HepG2 (cell line): Measurements from ENCODE around the gene THRA. TPM values are rescaled to one million over a fixed set of nuclear protein-coding genes. Genes with fewer than 3 reads are reported as not detected.

ENCODE experiments used
- BCLAF1 ChIP-seq: fragments of 450-650 bp; IDR thresholded peaks from 2 replicates; pipeline ENCODE4 v1.6.1; 2017; ENCODE audit warnings: mild to moderate bottlenecking
- CTCF ChIP-seq: sonication (generic); formaldehyde crosslinking; IDR thresholded peaks from 2 replicates; pipeline ENCODE4 v1.5.0; 2020; ENCODE audit warnings: mild to moderate bottlenecking, missing genetic modification reagents, moderate library complexity
- JUND ChIP-seq: sonication (generic); formaldehyde crosslinking; IDR thresholded peaks from 2 replicates; pipeline ENCODE4 v1.8.0; 2022; ENCODE audit warnings: mild to moderate bottlenecking, missing genetic modification reagents
- KDM5A ChIP-seq: fragments of 200-600 bp; sonication (generic); IDR thresholded peaks from 2 replicates; pipeline ENCODE4 v1.7.0; 2018; ENCODE audit warnings: antibody characterized with exemption, mild to moderate bottlenecking, low read length, borderline replicate concordance
- KDM5B ChIP-seq: sonication (generic); formaldehyde crosslinking; IDR thresholded peaks from 2 replicates; pipeline ENCODE4 v1.4.0; 2020; ENCODE audit warnings: missing genetic modification reagents, mild to moderate bottlenecking, borderline replicate concordance
- PAX8 ChIP-seq: sonication (generic); formaldehyde crosslinking; IDR thresholded peaks from 2 replicates; pipeline ENCODE4 v1.8.0; 2022; ENCODE audit warnings: mild to moderate bottlenecking, missing genetic modification reagents, borderline replicate concordance
- SNAI1 ChIP-seq: sonication (generic); formaldehyde crosslinking; IDR thresholded peaks from 2 replicates; pipeline ENCODE4 v1.5.0; 2020; ENCODE audit warnings: mild to moderate bottlenecking, missing genetic modification reagents, borderline replicate concordance
- TFDP2 ChIP-seq: sonication (generic); formaldehyde crosslinking; IDR thresholded peaks from 2 replicates; pipeline ENCODE4 v1.4.0; 2020; ENCODE audit warnings: missing genetic modification reagents
- ZBTB20 ChIP-seq: sonication (generic); formaldehyde crosslinking; IDR thresholded peaks from 2 replicates; pipeline ENCODE4 v1.8.1; 2023; ENCODE audit warnings: missing genetic modification reagents, low read depth, mild to moderate bottlenecking, borderline replicate concordance
- ZFP90 ChIP-seq: sonication (generic); formaldehyde crosslinking; IDR thresholded peaks from 2 replicates; pipeline ENCODE4 v1.8.0; 2022; ENCODE audit warnings: missing genetic modification reagents, mild to moderate bottlenecking, inconsistent platforms, borderline replicate concordance
- ZNF3 ChIP-seq: IDR thresholded peaks from 2 replicates; pipeline ENCODE4 v1.7.0; 2017; ENCODE audit warnings: inconsistent platforms
- ZNF343 ChIP-seq: sonication (generic); formaldehyde crosslinking; IDR thresholded peaks from 2 replicates; pipeline ENCODE4 v1.4.0; 2020; ENCODE audit warnings: mild to moderate bottlenecking, missing genetic modification reagents
- ZNF543 ChIP-seq: sonication (generic); formaldehyde crosslinking; IDR thresholded peaks from 2 replicates; pipeline ENCODE4 v1.4.0; 2020; ENCODE audit warnings: mild to moderate bottlenecking, missing genetic modification reagents
- ZNF598 ChIP-seq: sonication (generic); formaldehyde crosslinking; IDR thresholded peaks from 2 replicates; pipeline ENCODE4 v1.5.1; 2020; ENCODE audit warnings: mild to moderate bottlenecking, missing genetic modification reagents, borderline replicate concordance
- ZNF674 ChIP-seq: sonication (generic); formaldehyde crosslinking; IDR thresholded peaks from 2 replicates; pipeline ENCODE4 v1.5.0; 2020; ENCODE audit warnings: low read depth, mild to moderate bottlenecking, missing genetic modification reagents
- ZNF773 ChIP-seq: sonication (generic); formaldehyde crosslinking; IDR thresholded peaks from 2 replicates; pipeline ENCODE4 v1.4.0; 2020; ENCODE audit warnings: missing genetic modification reagents, borderline replicate concordance
- polyA plus RNA-seq, 8 experiments: library from polyadenylated mRNA; depleted of rRNA in 3 of 8; stranded (reverse) in 7 of 8; unstranded in 1 of 8; fragments of >200 nt; fragmentation: Illumina TruSeq in 4 of 8; extraction: Trizol in 4 of 8; gene quantifications; 2 replicates each; pipeline versions ENCODE4 v1.2.1 to v1.2.3, GENCODE V29; 2011 to 2016; ENCODE audit warnings: low read depth in 4 of 8, missing spikeins in 1 of 8, mixed read lengths in 1 of 8; ENCODE audit not compliant: insufficient read depth in 1 of 8
- total RNA-seq, 5 experiments: library from RNA; depleted of rRNA; stranded (reverse); fragments of >200 nt; fragmentation: Illumina TruSeq; extraction: Trizol; gene quantifications; 2 replicates each; pipeline ENCODE4 v1.2.3, GENCODE V29; 2016; ENCODE audit warnings: low read depth in 1 of 5
- TF ChIP-seq, protein P1 (sequence below): sonication (generic); formaldehyde crosslinking; conservative IDR thresholded peaks from 2 replicates; pipeline ENCODE4 v1.4.0; 2020; ENCODE audit warnings: missing genetic modification reagents
- TF ChIP-seq, protein P2 (sequence below): sonication (generic); formaldehyde crosslinking; IDR thresholded peaks from 2 replicates; pipeline ENCODE4 v1.8.1; 2023; ENCODE audit warnings: mild to moderate bottlenecking, inconsistent platforms, moderate library complexity, missing genetic modification reagents, borderline replicate concordance

THRA gene
- total and polyA plus RNA-seq, 2 of the 13 experiments (the other 11 are each of a cell fraction or from before 2014, with no cell fraction given): 8.0 to 9.9 TPM

GRCh38 chr17:40026816-40027613, 35.8 kb upstream of the THRA start (continued):
- TF ChIP-seq, protein P1, sequence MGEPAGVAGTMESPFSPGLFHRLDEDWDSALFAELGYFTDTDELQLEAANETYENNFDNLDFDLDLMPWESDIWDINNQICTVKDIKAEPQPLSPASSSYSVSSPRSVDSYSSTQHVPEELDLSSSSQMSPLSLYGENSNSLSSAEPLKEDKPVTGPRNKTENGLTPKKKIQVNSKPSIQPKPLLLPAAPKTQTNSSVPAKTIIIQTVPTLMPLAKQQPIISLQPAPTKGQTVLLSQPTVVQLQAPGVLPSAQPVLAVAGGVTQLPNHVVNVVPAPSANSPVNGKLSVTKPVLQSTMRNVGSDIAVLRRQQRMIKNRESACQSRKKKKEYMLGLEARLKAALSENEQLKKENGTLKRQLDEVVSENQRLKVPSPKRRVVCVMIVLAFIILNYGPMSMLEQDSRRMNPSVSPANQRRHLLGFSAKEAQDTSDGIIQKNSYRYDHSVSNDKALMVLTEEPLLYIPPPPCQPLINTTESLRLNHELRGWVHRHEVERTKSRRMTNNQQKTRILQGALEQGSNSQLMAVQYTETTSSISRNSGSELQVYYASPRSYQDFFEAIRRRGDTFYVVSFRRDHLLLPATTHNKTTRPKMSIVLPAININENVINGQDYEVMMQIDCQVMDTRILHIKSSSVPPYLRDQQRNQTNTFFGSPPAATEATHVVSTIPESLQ (CRISPR knock-in tag): no peak
- TF ChIP-seq ZNF773 (no peak), PAX8 (CRISPR knock-in tag) (no peak), ZFP90 (no peak), ZNF598 (CRISPR knock-in tag) (peak; percentile 59; the same call in 1 of the 2 replicates), BCLAF1 (no peak), ZNF674 (CRISPR knock-in tag) (no peak), ZNF343 (CRISPR knock-in tag) (no peak), ZBTB20 (CRISPR knock-in tag) (no peak), KDM5A (no peak), SNAI1 (no peak), ZNF3 (CRISPR knock-in tag) (no peak), JUND (no peak), CTCF (CRISPR knock-in tag) (peak; percentile 98), ZNF543 (no peak), KDM5B (CRISPR knock-in tag) (peak; percentile 76; the same call in 1 of the 2 replicates), TFDP2 (CRISPR knock-in tag) (peak; percentile 51; the same call in 1 of the 2 replicates)
- TF ChIP-seq, protein P2, sequence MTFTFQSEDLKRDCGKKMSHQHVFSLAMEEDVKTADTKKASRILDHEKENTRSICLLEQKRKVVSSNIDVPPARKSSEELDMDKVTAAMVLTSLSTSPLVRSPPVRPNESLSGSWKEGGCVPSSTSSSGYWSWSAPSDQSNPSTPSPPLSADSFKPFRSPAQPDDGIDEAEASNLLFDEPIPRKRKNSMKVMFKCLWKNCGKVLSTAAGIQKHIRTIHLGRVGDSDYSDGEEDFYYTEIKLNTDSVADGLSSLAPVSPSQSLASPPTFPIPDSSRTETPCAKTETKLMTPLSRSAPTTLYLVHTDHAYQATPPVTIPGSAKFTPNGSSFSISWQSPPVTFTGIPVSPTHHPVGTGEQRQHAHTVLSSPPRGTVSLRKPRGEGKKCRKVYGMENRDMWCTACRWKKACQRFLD (CRISPR knock-in tag): no peak
